ENCODE results near the gene TMEM88.

Gene TMEM88

DNA sequence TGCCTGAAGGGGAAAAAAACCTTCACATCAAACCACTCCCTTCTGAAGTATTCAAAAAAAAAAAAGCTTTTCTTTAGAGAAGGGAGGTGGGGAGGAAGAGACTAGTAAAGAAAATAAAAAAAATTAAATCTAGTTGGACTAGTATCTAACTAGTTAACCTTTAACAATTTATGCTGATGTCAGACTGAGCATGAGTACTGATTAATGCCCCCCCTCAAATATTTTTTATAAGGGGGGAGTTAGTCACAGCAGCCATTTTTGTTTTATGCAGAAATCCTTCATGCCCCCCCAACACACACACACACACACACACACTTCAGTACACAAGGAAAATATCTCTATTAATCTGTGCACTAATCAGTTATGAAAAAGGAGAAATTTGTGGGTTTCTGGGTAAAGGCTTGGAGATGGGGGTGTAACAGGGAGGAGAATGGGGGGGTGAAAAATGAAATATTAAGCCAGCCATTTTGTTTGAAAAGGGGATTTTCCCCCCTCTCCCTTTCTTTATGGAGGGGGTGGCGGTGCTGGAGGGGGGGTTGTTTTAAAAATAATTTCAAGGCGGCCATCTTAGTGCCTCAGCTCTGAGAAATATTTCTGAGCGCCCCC is 29.0 kb downstream of the TMEM88 start:
- no peak for TF ChIP-seq CTCF (IDR thresholded peaks at IDR 0.05; ENCODE audit: low read depth, low read length, missing control alignments)
- peak overlapping the region; percentile 45 for H3K4me3 ChIP-seq (replicated peaks; ENCODE audit: low read depth, low read length)
- DNase-seq (ENCODE audit: extremely low read depth, low read depth), result no peak

- no peak for TF ChIP-seq CTCF (IDR thresholded peaks at IDR 0.05; ENCODE audit: low read depth, low read length, missing control alignments)
- no peak for DNase-seq (ENCODE audit: extremely low read depth, low read depth)
- peak overlapping the region; percentile 78 for H3K4me3 ChIP-seq (replicated peaks; ENCODE audit: low read depth, low read length)
Measured at GRCh38 chr17:7884581-7885366, 29.9 kb downstream of the TMEM88 start.

- TF ChIP-seq CTCF (IDR thresholded peaks at IDR 0.05; ENCODE audit: low read depth, low read length, missing control alignments), result no peak
Measured at GRCh38 chr17:7885367-7886226, 30.7 kb downstream of the TMEM88 start.

GRCh38 chr17:7886227-7887037 is 31.6 kb downstream of the TMEM88 start:
- no peak for DNase-seq (ENCODE audit: extremely low read depth, low read depth)

More at GRCh38 chr17:7885367-7886226, 30.7 kb downstream of the TMEM88 start:
- no peak for DNase-seq (ENCODE audit: extremely low read depth, low read depth)
- H3K4me3 ChIP-seq (replicated peaks; ENCODE audit: low read depth, low read length), result peak overlapping the region; percentile 78

DNA sequence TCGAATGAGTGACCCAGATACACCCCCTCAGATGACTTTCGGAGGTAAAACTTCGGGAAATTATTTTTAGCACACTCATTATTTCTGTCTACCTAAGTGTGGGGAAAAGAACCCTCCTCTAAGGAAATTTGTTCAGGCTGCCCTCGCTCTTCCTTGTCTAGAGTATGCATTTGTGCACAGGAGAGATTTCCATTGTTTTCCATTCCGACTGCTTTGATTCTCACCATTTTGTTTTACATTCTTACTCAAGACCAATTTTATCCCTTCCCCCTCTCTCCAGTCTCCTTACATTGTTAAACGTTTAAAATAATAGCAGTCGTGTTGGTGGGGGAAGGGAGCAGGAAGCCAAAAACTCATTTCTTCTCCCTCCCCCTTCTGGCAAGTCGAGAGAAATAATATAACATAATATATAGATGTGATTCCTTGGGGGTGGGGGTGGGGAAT is 32.2 kb downstream of the TMEM88 start:
- no peak for TF ChIP-seq CTCF (IDR thresholded peaks at IDR 0.05; ENCODE audit: low read depth, low read length, missing control alignments)
- peak overlapping the region; percentile 78 for H3K4me3 ChIP-seq (replicated peaks; ENCODE audit: low read depth, low read length)
- DNase-seq (ENCODE audit: extremely low read depth, low read depth), result no peak

More at GRCh38 chr17:7886227-7887037, 31.6 kb downstream of the TMEM88 start:
- peak overlapping the region; percentile 78 for H3K4me3 ChIP-seq (replicated peaks; ENCODE audit: low read depth, low read length)
- no peak for TF ChIP-seq CTCF (IDR thresholded peaks at IDR 0.05; ENCODE audit: low read depth, low read length, missing control alignments)
